GM15510 (cell line): ENCODE data around the gene SGIP1.

ENCODE experiments used
- POLR2A ChIP-seq: IDR thresholded peaks from 3 replicates; pipeline ENCODE4 v1.6.1; 2011; ENCODE audit warnings: borderline replicate concordance; ENCODE audit not compliant: insufficient read length; ENCODE audit errors: extremely low read depth

Gene SGIP1

DNA sequence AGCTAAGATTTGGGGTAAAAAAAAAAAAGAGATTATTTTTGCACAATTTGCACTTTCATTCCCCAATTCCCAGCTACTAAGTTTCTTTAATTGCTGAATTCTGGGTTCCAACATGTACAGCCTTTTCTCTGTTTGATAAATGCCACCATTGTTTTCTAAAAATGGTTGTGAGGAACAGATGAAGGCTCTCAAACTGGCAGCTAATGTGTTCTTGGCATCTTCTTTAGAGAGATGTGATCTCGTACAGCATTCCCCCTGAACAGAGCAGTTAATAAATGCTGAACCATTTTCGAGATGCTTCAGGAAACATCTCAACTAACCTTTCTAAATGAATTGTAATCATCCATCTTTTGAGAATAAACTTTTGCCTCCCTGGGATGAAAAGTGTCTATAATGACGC lies 110.4 kb downstream of the SGIP1 start:
- TF ChIP-seq POLR2A: no peak

DNA sequence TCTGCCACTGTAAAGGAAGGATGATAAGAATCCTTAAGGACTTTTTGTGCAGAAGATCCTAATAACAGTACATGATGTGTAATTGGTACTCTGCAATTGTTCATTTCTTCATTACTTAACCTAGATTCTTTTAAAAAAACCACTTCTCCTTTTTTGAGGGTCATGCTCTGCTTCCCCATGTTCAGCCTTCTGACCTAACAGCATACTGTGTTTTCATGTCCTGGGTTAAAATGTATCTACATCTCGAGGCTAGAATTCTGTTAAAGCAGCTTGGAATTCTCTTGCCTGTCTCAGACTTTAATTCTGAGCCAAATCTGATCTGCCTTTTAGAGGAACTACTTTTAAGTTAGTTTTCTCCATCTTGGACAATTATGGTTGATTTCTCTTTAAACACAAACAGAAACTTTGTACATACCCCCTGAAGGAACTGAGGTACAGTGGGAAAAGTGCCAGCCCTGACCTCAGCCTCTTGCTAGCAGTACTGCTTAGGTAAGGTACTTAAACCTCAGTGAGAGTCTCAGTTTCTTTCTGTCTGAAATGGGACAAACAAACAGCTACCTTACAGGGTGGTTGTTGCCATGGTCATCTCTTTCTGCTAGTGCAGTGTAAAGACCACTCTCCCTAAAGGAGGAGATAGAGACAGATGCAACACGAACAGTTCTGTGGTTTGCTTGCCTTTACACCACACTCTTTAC lies 115.1 kb downstream of the SGIP1 start:
- TF ChIP-seq POLR2A: no peak

DNA sequence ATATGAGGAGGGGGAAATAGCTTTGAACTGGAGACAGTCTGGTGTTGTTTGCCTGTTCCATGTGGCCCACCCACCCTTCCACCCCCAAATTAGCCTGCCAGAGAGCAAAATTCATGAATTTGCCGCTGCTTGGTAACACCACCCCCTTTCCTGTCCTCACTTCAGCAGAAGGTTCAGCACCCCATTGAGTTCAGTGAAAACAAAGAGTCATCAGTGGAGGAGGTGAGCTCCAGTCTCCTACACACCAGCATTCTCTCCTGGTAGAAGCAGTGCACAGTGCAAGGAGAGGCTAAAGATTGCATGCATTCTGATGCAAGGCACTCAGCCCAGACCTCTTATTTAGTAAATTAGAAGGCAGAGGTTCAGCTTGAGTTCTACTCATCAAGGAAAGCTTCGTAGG lies 118.6 kb downstream of the SGIP1 start:
- TF ChIP-seq POLR2A: no peak

DNA sequence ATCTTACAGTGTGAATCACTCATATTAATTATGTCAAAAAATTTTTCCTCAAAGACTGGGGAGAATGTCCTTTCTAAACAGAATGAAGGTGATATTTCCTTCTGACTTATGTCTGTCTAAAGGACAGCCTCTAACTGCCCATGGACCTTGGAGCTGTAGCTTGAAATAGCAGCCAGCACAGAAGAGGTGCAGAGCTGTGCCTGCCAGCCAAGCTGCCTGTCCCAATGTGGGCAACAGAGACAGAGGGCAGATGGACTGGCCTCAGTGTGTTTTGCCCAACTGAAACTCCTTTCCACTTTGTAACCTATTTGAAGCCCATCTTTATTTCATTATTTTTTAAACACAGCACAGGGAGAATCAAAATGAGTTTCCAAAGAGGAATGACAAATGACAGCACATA lies 120.7 kb downstream of the SGIP1 start:
- no peak for TF ChIP-seq POLR2A

DNA sequence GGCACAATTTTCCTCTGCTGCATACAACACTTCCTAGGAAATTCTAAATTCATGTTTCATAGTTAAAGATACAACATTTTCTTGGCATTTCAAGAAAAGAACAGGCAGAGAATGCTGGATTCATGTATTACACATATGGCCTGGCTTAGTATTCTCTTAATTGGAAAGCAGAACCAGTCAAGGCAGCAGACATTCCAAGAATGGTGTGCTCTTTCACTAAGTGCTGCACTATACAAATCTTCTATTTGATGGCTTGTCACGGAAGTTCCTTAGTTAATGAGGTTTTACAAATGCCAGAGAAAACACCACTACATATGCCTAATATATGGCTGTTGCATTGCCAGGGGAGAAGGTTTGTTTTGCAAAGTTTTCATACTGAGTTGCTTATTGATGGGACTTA lies 137.5 kb downstream of the SGIP1 start:
- no peak for TF ChIP-seq POLR2A

DNA sequence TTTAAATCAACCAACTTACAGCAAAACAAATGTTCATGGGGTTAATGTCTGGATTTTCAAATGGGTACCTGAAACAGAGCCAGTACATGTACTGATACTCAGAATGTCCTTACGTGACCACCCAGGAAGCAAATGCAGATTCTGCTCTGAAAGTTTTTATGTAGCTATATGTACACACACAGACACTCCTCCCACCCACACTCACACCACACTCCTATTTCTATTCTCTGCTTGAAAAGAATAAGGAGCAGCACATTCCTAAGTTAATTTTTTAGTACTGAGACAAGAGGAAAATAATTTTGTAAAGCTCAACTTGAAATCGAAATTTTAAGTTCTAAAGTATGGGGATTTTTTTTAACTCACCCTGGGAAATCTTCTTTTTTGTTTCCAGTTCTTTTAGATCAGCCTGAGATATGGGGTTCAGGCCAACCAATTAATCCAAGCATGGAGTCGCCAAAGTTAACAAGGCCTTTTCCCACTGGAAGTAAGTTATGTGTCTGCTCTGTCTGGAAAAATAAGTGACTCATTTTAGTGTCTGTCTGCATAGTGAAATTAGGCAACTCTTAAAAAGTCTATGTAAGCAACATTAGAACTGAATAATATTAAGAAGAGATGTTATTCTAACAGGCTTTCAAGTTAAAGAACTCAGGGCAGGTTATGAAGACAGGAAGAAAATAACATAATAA lies 142.8 kb downstream of the SGIP1 start:
- no peak for TF ChIP-seq POLR2A

DNA sequence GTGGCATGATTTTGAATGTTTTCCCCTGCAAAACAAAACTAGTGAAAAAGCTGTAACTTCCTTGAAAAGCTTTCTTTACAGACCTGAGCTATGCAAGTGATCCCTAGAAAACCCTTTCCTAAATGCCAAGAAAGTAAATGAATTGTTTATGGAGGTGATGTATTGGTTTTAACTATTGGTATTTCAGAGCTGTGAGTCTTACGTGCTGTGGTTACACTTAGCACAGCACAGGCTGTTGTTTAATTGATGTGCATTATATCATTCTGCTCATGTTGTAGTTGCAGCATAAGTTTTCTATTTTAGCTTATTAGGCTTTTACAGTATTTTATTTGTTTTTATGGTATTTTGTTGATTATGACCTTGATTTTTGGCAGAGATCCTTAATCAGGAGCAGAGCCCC lies 144.2 kb downstream of the SGIP1 start:
- no peak for TF ChIP-seq POLR2A

DNA sequence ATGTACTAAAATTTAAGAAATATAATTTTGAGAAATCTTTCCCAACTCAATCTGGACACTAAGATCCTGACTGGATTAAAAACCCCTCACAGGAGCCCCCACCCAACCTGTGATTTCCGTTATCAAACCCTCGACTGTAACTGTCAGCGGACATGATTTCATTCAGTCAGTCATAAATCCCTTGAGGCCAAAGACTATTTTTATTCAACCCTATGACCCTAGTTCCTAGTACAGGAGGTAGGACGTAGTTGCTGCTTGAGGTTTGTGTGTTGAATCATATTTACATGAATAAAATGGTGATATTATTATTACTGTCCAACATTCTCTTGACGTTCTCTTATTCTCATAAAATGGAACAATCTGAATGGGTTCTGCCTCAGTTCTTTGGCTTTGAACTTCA lies 145.2 kb downstream of the SGIP1 start:
- no peak for TF ChIP-seq POLR2A

DNA sequence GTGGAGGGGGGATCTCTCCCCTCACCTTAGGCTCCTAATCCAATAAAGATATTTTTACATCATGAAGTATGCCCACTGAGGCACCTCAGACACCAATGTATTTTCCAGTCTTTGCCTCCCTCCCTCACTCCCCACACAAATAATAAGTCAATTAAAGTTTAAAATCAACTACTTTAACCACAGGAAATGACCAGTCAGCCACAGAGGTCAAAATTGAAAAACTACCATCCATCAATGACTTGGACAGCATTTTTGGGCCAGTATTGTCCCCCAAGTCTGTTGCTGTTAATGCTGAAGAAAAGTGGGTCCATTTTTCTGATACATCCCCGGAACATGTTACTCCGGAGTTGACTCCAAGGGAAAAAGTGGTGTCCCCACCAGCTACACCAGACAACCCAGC lies 147.7 kb downstream of the SGIP1 start:
- no peak for TF ChIP-seq POLR2A

DNA sequence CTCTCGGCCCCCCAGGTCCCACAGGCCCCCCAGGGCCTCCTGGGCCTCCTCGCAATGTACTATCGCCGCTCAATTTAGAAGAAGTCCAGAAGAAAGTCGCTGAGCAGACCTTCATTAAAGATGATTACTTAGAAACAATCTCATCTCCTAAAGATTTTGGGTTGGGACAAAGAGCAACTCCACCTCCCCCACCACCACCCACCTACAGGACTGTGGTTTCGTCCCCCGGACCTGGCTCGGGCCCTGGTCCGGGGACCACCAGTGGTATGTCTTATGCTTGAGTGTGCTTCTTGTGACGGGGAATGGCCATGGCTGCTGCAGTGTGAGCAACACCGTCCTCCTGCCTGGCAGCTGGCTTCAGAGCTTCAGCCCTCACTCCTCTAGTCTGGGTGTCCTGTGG lies 148.2 kb downstream of the SGIP1 start:
- TF ChIP-seq POLR2A: no peak

DNA sequence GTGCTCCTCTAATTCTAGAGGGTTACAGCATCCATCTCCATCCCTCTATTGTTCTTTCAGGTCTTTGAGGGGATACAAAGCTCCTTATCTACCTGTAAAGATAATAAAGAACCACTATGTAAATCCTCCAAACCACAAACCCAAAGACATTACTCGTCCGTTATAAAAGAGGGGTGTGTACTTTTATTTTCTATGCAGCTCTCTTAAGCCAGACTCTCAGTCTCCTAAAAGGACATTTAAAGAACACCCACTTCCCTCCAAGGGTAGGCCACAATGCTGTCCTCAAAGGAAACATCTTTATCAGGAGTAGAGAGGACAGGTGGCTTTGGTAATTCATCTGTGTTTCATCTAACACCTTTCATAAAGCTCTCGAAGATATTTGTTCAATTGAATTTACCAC lies 150.4 kb downstream of the SGIP1 start:
- TF ChIP-seq POLR2A: no peak

DNA sequence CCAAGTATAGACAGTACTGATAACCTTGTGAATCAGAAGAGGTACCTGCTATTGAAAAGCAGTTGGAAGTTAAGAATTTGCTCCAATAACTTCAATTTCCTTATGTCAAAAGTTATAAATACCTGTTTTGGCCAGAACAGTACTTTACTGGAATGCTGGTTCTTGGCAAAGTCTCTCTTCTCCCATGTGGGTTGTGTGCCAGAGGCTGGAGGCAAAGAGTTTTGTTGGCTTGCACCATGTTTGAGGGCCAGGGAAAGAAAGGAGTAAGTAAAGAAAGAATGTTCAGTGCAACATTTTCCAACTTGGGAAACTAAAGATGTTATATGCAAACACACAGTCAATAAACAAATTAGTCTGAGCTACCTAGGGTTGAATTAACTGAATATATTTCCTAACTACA lies 151.3 kb downstream of the SGIP1 start:
- no peak for TF ChIP-seq POLR2A

DNA sequence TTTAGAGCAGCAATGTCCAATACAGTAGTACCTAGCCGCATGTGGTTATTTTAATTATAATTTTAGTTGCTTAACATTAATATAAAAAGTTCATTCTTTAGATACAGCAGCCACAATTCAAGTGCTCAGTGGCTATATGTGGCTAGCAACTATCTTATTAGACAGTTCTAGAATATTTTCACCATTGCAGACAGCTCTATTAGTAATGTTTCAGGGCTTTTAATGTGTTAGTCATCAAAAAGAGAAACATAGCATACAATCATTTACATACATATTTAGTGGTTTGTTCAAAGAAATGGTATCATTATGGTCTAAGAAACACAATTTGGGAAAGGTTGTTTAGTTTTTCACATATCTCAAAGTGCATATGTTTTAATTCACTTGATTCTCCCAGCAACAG lies 151.7 kb downstream of the SGIP1 start:
- TF ChIP-seq POLR2A: no peak

DNA sequence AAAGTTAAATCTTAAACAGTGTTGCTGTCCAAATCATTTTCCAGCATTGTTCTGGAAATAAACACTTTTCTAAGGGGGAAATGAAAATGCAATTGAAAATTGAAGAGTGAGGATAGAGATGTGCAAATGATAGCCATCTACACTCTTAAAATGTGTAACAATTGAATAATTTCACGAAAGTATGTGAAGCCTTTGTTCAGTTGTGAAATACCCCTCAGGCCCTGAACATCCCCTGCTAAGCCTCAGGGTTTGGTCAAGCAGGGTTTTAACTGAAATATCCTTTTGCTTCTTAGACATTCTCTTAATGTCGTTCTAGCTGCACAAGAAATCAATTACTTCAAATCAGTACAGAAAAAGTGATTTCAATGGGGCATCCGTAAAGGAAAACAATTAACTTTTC lies 152.5 kb downstream of the SGIP1 start:
- no peak for TF ChIP-seq POLR2A

DNA sequence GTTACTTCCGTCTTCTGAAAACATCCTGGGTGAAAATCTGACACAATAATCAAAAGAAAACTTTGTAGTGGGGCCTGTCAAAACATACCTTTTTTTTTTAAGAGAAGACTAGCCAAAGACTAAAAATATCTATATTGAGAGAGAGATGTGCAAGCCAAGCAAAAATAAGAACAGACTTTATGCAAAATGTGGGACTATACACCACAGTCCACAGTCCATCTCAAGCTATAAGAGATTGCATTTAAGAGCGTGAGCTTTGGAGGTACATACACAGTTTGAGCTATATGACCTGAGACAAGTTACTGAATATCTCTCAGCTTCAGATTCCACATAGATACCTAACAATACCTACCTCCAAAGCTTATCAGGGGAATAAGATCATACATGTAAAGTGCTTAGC lies 153.4 kb downstream of the SGIP1 start:
- TF ChIP-seq POLR2A: no peak

DNA sequence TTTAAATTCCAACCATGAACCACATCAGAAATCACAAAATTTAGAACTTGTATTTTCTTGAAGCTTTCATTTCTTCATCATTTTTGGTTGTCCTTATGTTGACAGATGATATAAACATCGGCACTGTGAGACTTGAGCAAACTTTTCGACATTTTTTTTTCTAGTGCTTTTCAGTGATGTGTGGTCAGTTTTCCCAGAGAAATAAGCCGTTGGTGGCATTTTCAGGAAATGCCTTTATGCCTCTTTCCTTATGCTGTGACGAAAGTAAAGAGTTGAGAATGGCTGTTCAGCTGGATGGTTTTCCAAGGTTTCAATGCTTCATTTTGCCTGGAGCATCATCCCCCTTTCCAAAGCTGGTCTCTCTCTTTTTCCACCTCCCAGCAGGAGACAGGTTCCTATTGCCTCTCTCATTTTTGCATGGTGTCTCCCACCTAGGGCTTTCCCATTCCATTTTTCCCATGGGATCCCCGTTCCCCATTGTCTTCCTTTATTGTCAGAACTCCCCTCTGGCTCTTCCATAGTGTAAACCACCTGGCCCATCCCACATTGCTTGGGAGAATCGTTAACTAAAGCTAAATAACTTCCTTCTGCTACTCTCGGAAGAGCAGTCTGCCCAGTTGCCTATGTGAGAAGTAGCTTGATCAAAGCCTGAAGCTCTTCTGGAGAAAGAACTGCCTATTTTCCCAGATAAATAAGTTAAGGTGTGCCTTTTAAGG lies 156.9 kb downstream of the SGIP1 start:
- TF ChIP-seq POLR2A: no peak

DNA sequence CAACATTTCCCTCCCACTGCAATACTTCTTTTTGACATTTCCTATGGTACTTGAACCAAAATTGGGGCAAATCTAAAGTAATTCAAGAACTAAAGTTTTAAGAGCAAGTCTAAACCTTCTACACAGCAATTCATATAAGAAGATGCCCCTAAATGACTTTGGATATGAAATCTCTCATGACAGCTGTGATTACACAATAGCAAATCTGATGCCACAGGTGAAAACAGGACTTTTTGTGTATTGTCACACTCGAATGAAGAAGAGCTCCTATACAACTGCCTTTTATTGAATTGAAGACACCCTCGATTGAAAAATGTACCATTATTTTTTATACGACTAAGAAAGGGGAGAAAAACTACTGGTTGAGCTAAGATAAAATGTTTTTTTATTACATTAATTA lies 158.7 kb downstream of the SGIP1 start:
- no peak for TF ChIP-seq POLR2A

DNA sequence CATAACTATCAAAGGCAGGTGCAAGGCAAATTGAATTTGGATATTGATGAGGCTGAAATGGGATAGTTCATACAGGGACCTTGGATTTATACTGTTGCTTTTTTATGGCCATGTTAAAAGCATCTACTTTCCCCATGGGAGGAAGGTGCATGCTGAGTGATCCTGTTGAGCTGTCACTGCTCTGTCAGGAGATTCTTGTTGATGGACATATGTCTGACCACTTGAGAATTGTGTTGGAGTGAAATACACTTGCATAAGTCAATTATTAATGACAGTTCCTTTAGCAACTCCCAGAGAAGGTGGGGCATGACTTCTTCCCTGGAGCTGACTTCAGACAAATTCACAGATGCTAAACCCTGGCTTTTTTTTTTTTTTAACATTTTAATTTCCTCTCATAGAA lies 159.9 kb downstream of the SGIP1 start:
- TF ChIP-seq POLR2A: no peak
